ENCODE measurements around the gene LSAMP.

DNA sequence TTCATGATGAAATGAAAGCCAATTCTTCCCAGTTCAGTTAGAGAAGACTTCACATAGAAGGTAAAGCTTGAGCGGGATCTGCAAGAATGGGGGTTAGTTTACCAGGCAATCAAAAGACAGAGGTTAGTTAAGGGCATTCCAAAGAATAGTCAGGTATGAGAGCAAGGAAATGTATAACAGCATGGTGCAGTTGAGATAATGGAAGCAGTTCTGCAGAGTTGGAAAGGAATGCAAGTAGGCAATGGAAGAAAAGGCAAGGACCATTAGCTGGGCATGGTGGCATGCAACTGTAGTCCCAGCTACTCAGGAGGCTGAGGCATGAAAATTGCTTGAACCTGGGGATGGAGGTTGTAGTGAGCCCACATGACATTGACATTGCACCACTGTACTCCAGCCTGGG is 55.0 kb downstream of the LSAMP start:
- TF ChIP-seq, protein P1, sequence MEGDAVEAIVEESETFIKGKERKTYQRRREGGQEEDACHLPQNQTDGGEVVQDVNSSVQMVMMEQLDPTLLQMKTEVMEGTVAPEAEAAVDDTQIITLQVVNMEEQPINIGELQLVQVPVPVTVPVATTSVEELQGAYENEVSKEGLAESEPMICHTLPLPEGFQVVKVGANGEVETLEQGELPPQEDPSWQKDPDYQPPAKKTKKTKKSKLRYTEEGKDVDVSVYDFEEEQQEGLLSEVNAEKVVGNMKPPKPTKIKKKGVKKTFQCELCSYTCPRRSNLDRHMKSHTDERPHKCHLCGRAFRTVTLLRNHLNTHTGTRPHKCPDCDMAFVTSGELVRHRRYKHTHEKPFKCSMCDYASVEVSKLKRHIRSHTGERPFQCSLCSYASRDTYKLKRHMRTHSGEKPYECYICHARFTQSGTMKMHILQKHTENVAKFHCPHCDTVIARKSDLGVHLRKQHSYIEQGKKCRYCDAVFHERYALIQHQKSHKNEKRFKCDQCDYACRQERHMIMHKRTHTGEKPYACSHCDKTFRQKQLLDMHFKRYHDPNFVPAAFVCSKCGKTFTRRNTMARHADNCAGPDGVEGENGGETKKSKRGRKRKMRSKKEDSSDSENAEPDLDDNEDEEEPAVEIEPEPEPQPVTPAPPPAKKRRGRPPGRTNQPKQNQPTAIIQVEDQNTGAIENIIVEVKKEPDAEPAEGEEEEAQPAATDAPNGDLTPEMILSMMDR (conservative IDR thresholded peaks at IDR 0.05; ENCODE audit: low read depth, low read length): no peak
- no peak for TF ChIP-seq MAZ (IDR thresholded peaks at IDR 0.05; ENCODE audit: borderline replicate concordance, low read depth, low read length)
- TF ChIP-seq MAFK (IDR thresholded peaks at IDR 0.05; ENCODE audit: low read depth, low read length): no peak
- TF ChIP-seq POLR2A (IDR thresholded peaks at IDR 0.05; ENCODE audit: low read depth, low read length): no peak
- TF ChIP-seq SMC3 (IDR thresholded peaks at IDR 0.05; ENCODE audit: low read depth, low read length): no peak
- TF ChIP-seq MXI1 (IDR thresholded peaks at IDR 0.05; ENCODE audit: borderline replicate concordance, low read depth, low read length): no peak
- TF ChIP-seq FOS (IDR thresholded peaks at IDR 0.05; ENCODE audit: low read depth, low read length): no peak
